Stomach (tissue), 9 donors: ENCODE data around the gene CCDC78. TPM values are rescaled to one million over a fixed set of nuclear protein-coding genes. Genes with fewer than 3 reads are reported as not detected.

ENCODE experiments used
- DNase-seq, 2 donors: peaks; one replicate each; pipeline versions ENCODE4 v3.0.0 to v3.0.0-alpha.2; 2013 to 2019
- H3K27ac ChIP-seq, 5 donors: fragments of 200-600 bp in 4 of 5; sonication (generic) in 4 of 5; one replicate each; pipeline ENCODE4 v1.5.1; 2013 to 2019; ENCODE audit warnings: mild to moderate bottlenecking in 1 of 5, moderate library complexity in 1 of 5
- H3K27me3 ChIP-seq, 3 donors: fragments of 200-600 bp; sonication (generic); one replicate each; pipeline ENCODE4 v1.5.1; 2017 to 2019; ENCODE audit warnings: mixed run types in 1 of 3
- H3K36me3 ChIP-seq, 4 donors: fragments of 200-600 bp; sonication (generic); 1 replicate in 3 of 4; 2 replicates in 1 of 4; pipeline ENCODE4 v1.5.1; 2016 to 2019
- H3K4me1 ChIP-seq, 4 donors: fragments of 200-600 bp; sonication (generic); one replicate each; pipeline ENCODE4 v1.5.1; 2016 to 2019
- H3K4me3 ChIP-seq, 4 donors: fragments of 200-600 bp; sonication (generic) in 3 of 4; one replicate each; pipeline ENCODE4 v1.5.1; 2016 to 2019; ENCODE audit warnings: mild to moderate bottlenecking in 1 of 4
- H3K9me3 ChIP-seq, 4 donors: fragments of 200-600 bp; sonication (generic); one replicate each; pipeline ENCODE4 v1.5.1; 2016 to 2019
- EP300 ChIP-seq: sonication (generic); formaldehyde crosslinking; IDR thresholded peaks from one replicate; pipeline ENCODE4 v1.6.1; 2017; ENCODE audit warnings: antibody characterized with exemption
- POLR2A ChIP-seq, 4 donors: fragments of 450-650 bp; IDR thresholded peaks; one replicate each; pipeline ENCODE4 v1.6.1; 2016; ENCODE audit warnings: antibody characterized with exemption in 4 of 4, control low read depth in 2 of 4, mild to moderate bottlenecking in 1 of 4, moderate library complexity in 1 of 4
- POLR2AphosphoS5 ChIP-seq, 3 donors: sonication (generic); formaldehyde crosslinking; IDR thresholded peaks; one replicate each; pipeline ENCODE4 v1.6.1; 2016; ENCODE audit warnings: antibody characterized with exemption in 3 of 3
- WGBS, 5 donors: extraction: QIAGEN DNeasy Blood & Tissue Kit in 3 of 5; methylation state at CpG; one replicate each; pipeline versions ENCODE4 v1.1.5 to v1.1.7; 2013 to 2018; 5-methylcytosine and 5-hydroxymethylcytosine counted together
- intact Hi-C: fragments of 100-400 bp; cut with DNase I; formaldehyde crosslinking; loops from one replicate; pipeline ENCODE4 v1.15.1; 2023; ENCODE audit warnings: low total_unique reads
- polyA plus RNA-seq, 3 donors: library from polyadenylated mRNA; stranded (reverse); fragments of 200-250 nt; gene quantifications; one replicate each; pipeline ENCODE4 v1.2.3, GENCODE V29; 2013
- total RNA-seq, 5 donors: library from RNA; depleted of rRNA; stranded (reverse); fragments of >200 nt; gene quantifications; one replicate each; pipeline versions ENCODE4 v1.1.0 to v1.2.3, GENCODE V29; 2014 to 2016
- TF ChIP-seq, protein P1 (sequence below), 7 experiments: fragments of 450-650 bp in 4 of 7; fragments of 200-600 bp in 3 of 7; sonication (generic) in 3 of 7; IDR thresholded peaks; one replicate each; pipeline ENCODE4 v1.5.1; 2016 to 2019; ENCODE audit warnings: antibody characterized with exemption in 7 of 7, control low read depth in 2 of 7, mild to moderate bottlenecking in 1 of 7
- donor health status: healthy with polysubstance abuse.
- donor health status: Bipolar disorder and iron deficiency.
- donor health status: healthy.

CCDC78 gene
- total and polyA plus RNA-seq, 8 donors: 1.3 to 14.3 (median 1.5) TPM; not detected in 4

DNA sequence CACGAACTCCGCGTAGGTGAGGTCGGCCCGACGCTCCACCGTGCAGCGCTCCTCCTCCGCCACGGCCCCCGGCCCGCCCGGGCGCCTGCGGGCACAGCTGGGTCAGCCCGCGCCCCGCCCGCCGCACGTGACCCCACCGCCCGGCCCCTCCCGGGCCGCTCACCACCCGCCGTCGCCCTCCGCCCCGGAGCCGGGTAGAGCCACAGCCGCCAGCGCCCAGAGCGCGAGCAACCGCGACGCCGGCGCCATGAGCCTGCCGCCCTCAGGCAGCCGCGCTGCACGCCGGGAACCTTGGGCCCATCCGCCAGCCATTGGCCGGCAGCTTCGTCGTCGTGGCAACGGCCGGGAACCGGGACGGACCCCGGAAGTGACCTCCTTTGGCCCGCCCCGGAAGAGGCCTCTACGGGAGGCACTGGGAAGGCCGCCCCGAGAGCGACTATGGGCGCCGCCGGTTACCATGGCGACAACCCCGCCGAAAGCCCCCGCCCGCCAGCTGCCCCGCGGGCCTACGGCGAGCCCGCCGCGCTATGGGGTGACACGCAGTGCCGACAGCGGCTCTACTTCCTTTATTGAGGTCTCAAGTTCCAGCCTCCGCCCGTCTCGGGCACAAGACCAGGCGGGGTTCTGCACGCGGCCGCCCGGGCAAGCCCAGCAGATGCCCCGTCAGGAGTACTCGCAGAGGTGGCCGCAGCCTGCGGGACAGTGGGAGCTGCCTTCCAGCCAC, 42.0 kb downstream of the CCDC78 start, which contains the start of gene JMJD8:
JMJD8 (minus strand) TSS at position 264 of the 724 bp plus-strand sequence; CDS start at position 249, 15 bp downstream.
- WGBS, 5 donors: 1 to 3% (median 2%) methylated on average over 37 to 91 of the region's 91 CpGs; no CpG with 5 or more reads in 1 of the 5 donors

DNA sequence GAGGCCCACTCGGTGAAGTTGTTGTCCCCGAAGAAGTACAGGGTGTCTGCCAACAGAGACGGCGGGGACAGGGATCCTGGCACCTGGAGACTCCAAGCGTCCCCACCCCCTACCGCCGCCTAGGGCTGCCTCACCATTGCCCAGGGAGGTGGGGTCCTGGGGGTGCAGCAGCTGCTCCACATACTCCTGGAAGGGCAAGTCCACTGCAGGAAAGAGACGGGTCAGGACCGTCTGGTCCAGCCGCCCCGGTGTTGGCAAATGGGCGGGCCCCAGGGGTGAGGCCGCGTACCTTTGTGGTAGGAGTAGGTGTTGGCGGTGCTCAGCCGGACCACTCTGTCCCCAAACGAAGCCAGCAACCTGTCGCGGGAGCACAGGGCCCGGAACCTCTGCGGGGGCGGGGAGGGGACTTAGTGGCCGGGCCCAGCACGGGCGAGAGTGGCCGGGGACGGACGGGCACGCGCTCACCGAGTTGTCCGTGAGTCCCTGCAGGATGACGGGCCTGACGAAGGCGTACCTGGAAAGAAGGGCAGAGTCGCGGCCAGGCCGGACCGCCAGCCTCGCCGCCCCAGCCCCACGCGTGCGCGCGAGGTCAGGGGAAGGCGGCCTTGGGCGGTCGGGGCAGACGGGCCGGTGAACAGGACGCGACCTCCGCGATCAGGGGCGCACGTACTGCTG, 42.7 kb downstream of the CCDC78 start:
- Histone ChIP-seq H3K27me3 (no peaks in the 10 kb centered on the region), H3K4me3 (peak overlapping the region; percentile 62 to 88 (median 78)), H3K27ac (peak overlapping the region; percentile 68 to 90 (median 78)), H3K9me3 (no peaks in the 10 kb centered on the region), H3K36me3 (peaks cover 32 to 52% (median 41%) of the 10 kb centered on the region in 4 donors), H3K4me1 (peaks cover 43 to 83% (median 72%) of the 10 kb centered on the region in 4 donors)
- no peak for DNase-seq
- WGBS, 5 donors: 6 to 17% (median 11%) methylated on average over 23 to 57 of the region's 57 CpGs
- peak in 1 of 3 donors; percentile 15 for TF ChIP-seq POLR2AphosphoS5 (IDR thresholded peaks at IDR 0.05)
- TF ChIP-seq POLR2A (IDR thresholded peaks at IDR 0.05): no peak
- intact Hi-C loops: no loop called here

More for the DNA sequence above, 42.0 kb downstream of the CCDC78 start, which contains the start of gene JMJD8:
- Histone ChIP-seq H3K27me3 (no peaks in the 10 kb centered on the region), H3K4me3 (peak within 1 kb of the TSS; percentile 62 to 88 (median 78)), H3K36me3 (peaks cover 32 to 52% (median 41%) of the 10 kb centered on the region in 4 donors), H3K27ac (peak within 1 kb of the TSS; percentile 77 to 90 (median 87)), H3K4me1 (peaks cover 50 to 83% (median 73%) of the 10 kb centered on the region in 4 donors), H3K9me3 (no peaks in the 10 kb centered on the region)
- peak; percentile 98 to 99 for DNase-seq
- TF ChIP-seq POLR2A (IDR thresholded peaks at IDR 0.05) (no peak), POLR2AphosphoS5 (IDR thresholded peaks at IDR 0.05) (peak; percentile 71 to 97 (median 73))
- intact Hi-C loops: no loop called here

DNA sequence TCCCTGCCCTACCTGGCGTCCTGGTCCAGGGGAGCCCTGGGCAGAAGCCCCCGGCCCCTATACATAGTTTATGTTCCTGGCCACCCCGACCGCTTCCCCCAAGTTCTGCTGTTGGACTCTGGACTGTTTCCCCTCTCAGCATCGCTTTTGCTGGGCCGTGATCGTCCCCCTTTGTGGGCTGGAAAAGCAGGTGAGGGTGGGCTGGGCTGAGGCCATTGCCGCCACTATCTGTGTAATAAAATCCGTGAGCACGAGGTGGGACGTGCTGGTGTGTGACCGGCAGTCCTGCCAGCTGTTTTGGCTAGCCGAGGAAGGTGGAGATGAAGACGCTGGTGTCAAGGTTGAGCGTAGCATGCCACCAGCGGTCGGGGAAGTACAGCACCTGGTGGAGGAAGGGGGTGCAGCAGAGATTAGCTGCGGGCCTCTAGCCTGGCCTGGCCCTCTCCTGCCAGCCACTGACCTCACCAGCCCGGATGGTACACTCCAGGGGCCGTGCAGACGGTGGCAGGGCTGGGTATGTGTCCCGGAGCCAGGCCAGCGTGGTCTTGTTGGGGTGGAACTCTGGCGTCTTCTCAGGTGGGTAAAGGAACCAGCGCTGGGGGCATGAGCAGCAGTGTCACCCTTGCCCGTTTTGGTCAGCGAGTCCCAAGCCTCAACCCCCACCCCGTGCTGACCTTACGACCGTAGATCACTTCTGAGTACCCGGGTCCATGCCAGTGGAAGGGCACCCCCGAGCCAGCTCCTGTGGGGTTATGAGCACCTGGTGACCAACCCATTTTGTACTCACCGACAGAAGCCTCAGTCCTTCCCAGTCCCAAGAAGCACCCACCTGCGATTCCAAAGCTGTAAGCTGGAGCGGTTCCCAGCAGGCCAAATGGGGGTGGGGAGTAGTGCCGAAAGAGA, 43.5 kb downstream of the CCDC78 start:
- WGBS, 5 donors: 71 to 86% (median 76%) methylated on average over 34 to 36 of the region's 36 CpGs
- TF ChIP-seq EP300: no peak
- peak in 1 of 3 donors; percentile 4 for TF ChIP-seq POLR2AphosphoS5 (IDR thresholded peaks at IDR 0.05)
- Histone ChIP-seq H3K36me3 (peaks cover 32 to 48% (median 38%) of the 10 kb centered on the region in 4 donors), H3K4me1 (peaks cover 43 to 78% (median 68%) of the 10 kb centered on the region in 4 donors), H3K27ac (peak overlapping the region in 3 of 5 donors; percentile 77 to 90 (median 78)), H3K27me3 (no peaks in the 10 kb centered on the region), H3K9me3 (no peaks in the 10 kb centered on the region), H3K4me3 (peak overlapping the region; percentile 62 to 88 (median 78))
- intact Hi-C loops: no loop called here
- DNase-seq: no peak

DNA sequence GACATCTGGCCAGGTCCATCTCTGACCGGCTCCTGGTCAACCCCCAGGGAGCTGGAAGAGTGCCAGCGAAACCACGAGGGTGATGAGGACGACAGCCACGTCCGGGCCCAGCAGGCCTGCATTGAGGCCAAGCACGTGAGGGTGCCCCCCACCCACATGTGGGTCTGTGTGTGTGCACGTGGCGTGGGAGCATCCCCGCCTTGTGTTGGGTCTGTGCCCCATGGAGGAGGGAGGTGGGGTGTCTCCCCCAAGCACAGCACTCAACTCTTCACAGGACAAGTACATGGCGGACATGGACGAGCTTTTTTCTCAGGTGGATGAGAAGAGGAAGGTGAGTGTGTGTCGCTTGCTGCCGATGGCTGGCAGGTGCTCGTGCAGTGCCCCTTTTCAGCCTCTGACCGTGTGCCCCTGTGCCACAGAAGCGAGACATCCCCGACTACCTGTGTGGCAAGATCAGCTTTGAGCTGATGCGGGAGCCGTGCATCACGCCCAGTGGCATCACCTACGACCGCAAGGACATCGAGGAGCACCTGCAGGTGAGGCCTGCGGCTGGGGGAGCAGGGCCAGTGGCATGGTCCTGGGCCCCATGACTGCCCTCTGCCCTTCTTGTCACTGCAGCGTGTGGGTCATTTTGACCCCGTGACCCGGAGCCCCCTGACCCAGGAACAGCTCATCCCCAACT, 44.4 kb downstream of the CCDC78 start:
- intact Hi-C loops: no loop called here
- no peaks in the 10 kb centered on the region for H3K9me3 ChIP-seq
- no peaks in the 10 kb centered on the region for H3K27me3 ChIP-seq
- WGBS, 5 donors: 71 to 81% (median 73%) methylated on average over 17 to 28 of the region's 28 CpGs
- H3K4me1 ChIP-seq: peaks cover 43 to 81% (median 76%) of the 10 kb centered on the region in 4 donors
- no peak for DNase-seq
- TF ChIP-seq EP300 (no peak), POLR2AphosphoS5 (IDR thresholded peaks at IDR 0.05) (no peak), POLR2A (IDR thresholded peaks at IDR 0.05) (no peak)
- TF ChIP-seq, protein P1, sequence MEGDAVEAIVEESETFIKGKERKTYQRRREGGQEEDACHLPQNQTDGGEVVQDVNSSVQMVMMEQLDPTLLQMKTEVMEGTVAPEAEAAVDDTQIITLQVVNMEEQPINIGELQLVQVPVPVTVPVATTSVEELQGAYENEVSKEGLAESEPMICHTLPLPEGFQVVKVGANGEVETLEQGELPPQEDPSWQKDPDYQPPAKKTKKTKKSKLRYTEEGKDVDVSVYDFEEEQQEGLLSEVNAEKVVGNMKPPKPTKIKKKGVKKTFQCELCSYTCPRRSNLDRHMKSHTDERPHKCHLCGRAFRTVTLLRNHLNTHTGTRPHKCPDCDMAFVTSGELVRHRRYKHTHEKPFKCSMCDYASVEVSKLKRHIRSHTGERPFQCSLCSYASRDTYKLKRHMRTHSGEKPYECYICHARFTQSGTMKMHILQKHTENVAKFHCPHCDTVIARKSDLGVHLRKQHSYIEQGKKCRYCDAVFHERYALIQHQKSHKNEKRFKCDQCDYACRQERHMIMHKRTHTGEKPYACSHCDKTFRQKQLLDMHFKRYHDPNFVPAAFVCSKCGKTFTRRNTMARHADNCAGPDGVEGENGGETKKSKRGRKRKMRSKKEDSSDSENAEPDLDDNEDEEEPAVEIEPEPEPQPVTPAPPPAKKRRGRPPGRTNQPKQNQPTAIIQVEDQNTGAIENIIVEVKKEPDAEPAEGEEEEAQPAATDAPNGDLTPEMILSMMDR (IDR thresholded peaks at IDR 0.05): no peak
- H3K4me3 ChIP-seq: peak overlapping the region in 2 of 4 donors; percentile 88 to 89
- H3K27ac ChIP-seq: peak overlapping the region in 1 of 5 donors; percentile 93
- H3K36me3 ChIP-seq: peaks cover 26 to 40% (median 30%) of the 10 kb centered on the region in 4 donors
